BLaER1 treated with 17β-estradiol and CSF1 and Interleukin-3, amounts not matched to agents 10 nM and 100 nM (cell line): ENCODE results near the gene MKS1.

ENCODE experiments used
- H3K27ac ChIP-seq, 11 experiments: shearing (Covaris generic); formaldehyde crosslinking; 2 replicates each; pipeline ENCODE4 v1.8.1; 2022
- H3K27me3 ChIP-seq, 11 experiments: shearing (Covaris generic); formaldehyde crosslinking; 2 replicates each; pipeline ENCODE4 v1.8.1; 2022
- H3K36me3 ChIP-seq, 11 experiments: shearing (Covaris generic); formaldehyde crosslinking; 2 replicates each; pipeline ENCODE4 v1.8.1; 2022
- H3K4me1 ChIP-seq, 10 experiments: shearing (Covaris generic); formaldehyde crosslinking; 2 replicates each; pipeline ENCODE4 v1.8.1; 2022
- H3K4me2 ChIP-seq, 11 experiments: shearing (Covaris generic); formaldehyde crosslinking; 2 replicates each; pipeline ENCODE4 v1.8.1; 2022
- H3K4me3 ChIP-seq, 10 experiments: shearing (Covaris generic); formaldehyde crosslinking; 2 replicates each; pipeline ENCODE4 v1.8.1; 2022
- H3K9ac ChIP-seq, 11 experiments: shearing (Covaris generic); formaldehyde crosslinking; 2 replicates each; pipeline ENCODE4 v1.8.1; 2022
- H3K9me3 ChIP-seq, 11 experiments: shearing (Covaris generic); formaldehyde crosslinking; replicated peaks in 1 of 11; 2 replicates each; pipeline ENCODE4 v1.8.1; 2022
- H4K20me1 ChIP-seq, 11 experiments: shearing (Covaris generic); formaldehyde crosslinking; 2 replicates each; pipeline ENCODE4 v1.8.1; 2022
- Cebpa-rat ChIP-seq, 11 experiments: shearing (Covaris generic); IDR thresholded peaks; 2 replicates each; pipeline ENCODE4 v1.8.1; 2022

The MKS1 gene

DNA sequence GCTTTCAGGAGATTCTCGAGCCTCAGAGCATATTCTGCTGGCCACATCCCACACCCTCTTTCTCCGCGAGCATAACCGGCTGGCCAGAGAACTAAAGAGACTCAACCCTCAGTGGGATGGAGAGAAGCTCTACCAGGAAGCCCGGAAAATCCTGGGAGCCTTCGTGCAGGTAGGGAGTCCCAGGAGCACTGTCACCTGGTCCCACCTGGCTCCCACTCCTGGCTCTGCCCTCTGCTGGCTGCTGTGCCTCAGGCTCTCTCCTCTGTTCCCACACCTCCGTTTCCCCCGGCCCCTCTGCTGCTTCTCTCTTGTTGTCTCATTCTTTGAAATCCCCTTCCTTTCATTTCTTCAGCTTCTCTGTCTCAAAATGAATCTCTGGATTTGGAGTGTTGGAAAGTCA lies 35.7 kb upstream of the MKS1 start:
- Histone ChIP-seq H3K9ac (no peak overlapping the region), H3K9me3 (no peaks in the 10 kb centered on the region), H3K27me3 (0 out of 22 replicates have a peak, but pooled peaks cover 0 to 4% (median 0%) of the 10 kb centered on the region in 11 experiments), H4K20me1 (no peaks in the 10 kb centered on the region), H3K4me2 (no peak overlapping the region), H3K27ac (no peak overlapping the region), H3K36me3 (no peaks in the 10 kb centered on the region), H3K4me1 (peaks cover 0 to 3% (median 0%) of the 10 kb centered on the region in 10 experiments; a peak in 3 of 20 replicates), H3K4me3 (no peak overlapping the region)
- TF ChIP-seq Cebpa-rat (IDR thresholded peaks at IDR 0.05), result no peak

- Histone ChIP-seq H3K4me1 (peaks cover 8 to 16% (median 10%) of the 10 kb centered on the region in 10 experiments), H3K4me3 (no peak overlapping the region), H3K27me3 (peaks cover 9 to 19% (median 15%) of the 10 kb centered on the region in 11 experiments; a peak in 20 of 22 replicates), H3K9ac (no peak overlapping the region), H3K4me2 (no peak overlapping the region), H3K27ac (no peak overlapping the region), H4K20me1 (no peaks in the 10 kb centered on the region), H3K36me3 (no peaks in the 10 kb centered on the region), H3K9me3 (no peaks in the 10 kb centered on the region)
- no peak for TF ChIP-seq Cebpa-rat (IDR thresholded peaks at IDR 0.05)
Measured at GRCh38 chr17:58253082-58253481, 34.0 kb upstream of the MKS1 start.

- Histone ChIP-seq H3K4me2 (no peak overlapping the region), H4K20me1 (no peaks in the 10 kb centered on the region), H3K4me3 (no peak overlapping the region), H3K9ac (no peak overlapping the region), H3K27me3 (peaks cover 9 to 21% (median 16%) of the 10 kb centered on the region in 11 experiments; a peak in 20 of 22 replicates), H3K36me3 (no peaks in the 10 kb centered on the region), H3K4me1 (peaks cover 15 to 24% (median 18%) of the 10 kb centered on the region in 10 experiments), H3K9me3 (no peaks in the 10 kb centered on the region), H3K27ac (no peak overlapping the region)
- TF ChIP-seq Cebpa-rat (IDR thresholded peaks at IDR 0.05), result no peak
Measured at GRCh38 chr17:58252141-58252540, 33.1 kb upstream of the MKS1 start.

DNA sequence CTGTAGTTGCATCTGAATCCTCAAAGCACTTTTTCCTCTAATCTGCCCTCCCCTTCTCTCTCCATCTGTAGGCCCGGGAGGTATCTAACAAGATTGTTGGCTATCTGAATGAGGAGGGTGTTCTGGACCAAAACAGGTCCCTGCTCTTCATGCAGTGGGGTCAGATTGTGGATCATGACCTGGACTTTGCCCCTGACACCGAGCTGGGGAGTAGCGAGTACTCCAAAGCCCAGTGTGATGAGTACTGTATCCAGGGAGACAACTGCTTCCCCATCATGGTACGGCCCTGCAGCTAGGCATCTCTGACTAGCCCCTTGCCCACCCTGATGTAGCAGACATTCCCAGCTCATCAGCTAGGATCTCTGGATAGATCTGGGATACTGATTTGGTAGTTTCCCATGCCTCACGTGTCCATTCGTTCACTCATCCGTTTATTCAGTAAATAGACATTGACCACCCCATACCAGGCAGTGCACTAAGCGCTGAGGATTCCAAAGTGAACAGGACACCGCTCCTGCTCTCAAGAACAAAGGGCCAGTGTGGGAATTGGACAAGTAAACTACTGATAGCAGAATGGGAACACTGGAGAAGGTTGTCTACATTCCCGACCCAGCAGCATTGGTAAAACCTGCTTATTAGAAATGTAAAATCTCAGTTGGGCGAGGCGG lies 31.4 kb upstream of the MKS1 start:
- 0 out of 22 replicates have a peak overlapping the region, but pooled peaks of 1 of the 11 experiments have one; percentile 68 for H3K27ac ChIP-seq
- no peaks in the 10 kb centered on the region for H4K20me1 ChIP-seq
- H3K4me1 ChIP-seq, result peaks cover 15 to 24% (median 18%) of the 10 kb centered on the region in 10 experiments
- H3K4me3 ChIP-seq, result no peak overlapping the region
- peaks cover 9 to 21% (median 16%) of the 10 kb centered on the region in 11 experiments; a peak in 20 of 22 replicates for H3K27me3 ChIP-seq
- H3K9me3 ChIP-seq, result no peaks in the 10 kb centered on the region
- no peak overlapping the region for H3K9ac ChIP-seq
- no peak for TF ChIP-seq Cebpa-rat (IDR thresholded peaks at IDR 0.05)
- H3K36me3 ChIP-seq, result no peaks in the 10 kb centered on the region
- H3K4me2 ChIP-seq, result no peak overlapping the region

GRCh38 chr17:58249270-58250133 lies 30.4 kb upstream of the MKS1 start:
- Histone ChIP-seq H3K27me3 (peaks cover 9 to 21% (median 16%) of the 10 kb centered on the region in 11 experiments; a peak in 20 of 22 replicates), H3K9me3 (no peaks in the 10 kb centered on the region), H3K9ac (peak overlapping the region; percentile 20 to 81 (median 72); a peak in 20 of 22 replicates), H4K20me1 (no peaks in the 10 kb centered on the region), H3K4me3 (peak overlapping the region; percentile 49 to 66 (median 58)), H3K36me3 (no peaks in the 10 kb centered on the region), H3K27ac (peak overlapping the region in 9 of 11 experiments; percentile 22 to 68 (median 60); a peak in 15 of 22 replicates), H3K4me1 (peaks cover 15 to 24% (median 18%) of the 10 kb centered on the region in 10 experiments), H3K4me2 (peak overlapping the region; percentile 85 to 98 (median 92))
- TF ChIP-seq Cebpa-rat (IDR thresholded peaks at IDR 0.05), result no peak

- TF ChIP-seq Cebpa-rat (IDR thresholded peaks at IDR 0.05), result no peak
- Histone ChIP-seq H4K20me1 (no peaks in the 10 kb centered on the region), H3K36me3 (no peaks in the 10 kb centered on the region), H3K4me1 (peaks cover 15 to 24% (median 18%) of the 10 kb centered on the region in 10 experiments), H3K9ac (peak overlapping the region in 9 of 11 experiments; percentile 62 to 81 (median 72); a peak in 12 of 22 replicates), H3K27ac (peak overlapping the region in 4 of 11 experiments; percentile 58 to 68 (median 62); a peak in 4 of 22 replicates), H3K9me3 (no peaks in the 10 kb centered on the region), H3K4me2 (peak overlapping the region; percentile 85 to 98 (median 92)), H3K4me3 (peak overlapping the region; percentile 49 to 66 (median 58); a peak in 19 of 20 replicates), H3K27me3 (peaks cover 9 to 21% (median 16%) of the 10 kb centered on the region in 11 experiments; a peak in 20 of 22 replicates)
Measured at GRCh38 chr17:58248955-58249269, 29.9 kb upstream of the MKS1 start.

DNA sequence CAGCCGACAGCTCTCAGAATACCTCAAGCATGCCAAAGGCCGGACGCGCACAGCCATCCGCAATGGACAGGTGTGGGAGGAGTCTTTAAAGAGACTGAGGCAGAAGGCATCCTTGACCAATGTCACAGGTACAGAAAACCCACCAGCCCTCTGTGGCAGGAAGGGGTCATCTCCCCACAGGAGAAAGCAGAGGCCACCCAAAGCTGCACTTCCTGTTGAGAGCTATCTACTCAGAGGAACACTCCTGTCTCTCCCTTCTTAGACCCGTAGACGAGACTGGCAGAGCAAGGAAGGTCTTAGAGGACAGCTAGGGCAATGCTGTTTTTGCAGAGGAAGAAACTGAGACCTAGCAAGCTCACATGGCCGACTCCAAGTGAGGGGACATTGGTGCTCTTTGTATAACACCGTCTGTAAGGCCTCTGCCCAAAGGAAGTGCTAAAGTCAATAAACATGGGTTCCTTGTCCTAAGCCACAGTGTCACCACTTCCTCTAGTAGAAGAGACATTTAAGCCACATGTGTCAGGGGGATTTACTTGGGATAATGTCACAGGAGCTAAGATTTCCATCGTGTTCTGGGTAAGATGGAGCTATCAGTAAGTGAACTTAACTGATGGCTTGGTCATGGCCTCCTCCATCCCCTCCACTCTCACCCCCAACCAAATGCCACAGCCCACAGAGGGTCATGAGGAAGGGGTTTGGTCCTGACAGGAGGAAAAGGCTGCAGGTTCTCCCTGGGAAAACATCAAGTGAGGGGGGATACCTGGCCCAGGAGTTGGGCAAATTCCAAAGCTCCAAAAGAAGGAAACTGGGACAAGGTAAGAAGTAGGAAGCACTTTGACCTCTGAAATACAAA lies 28.7 kb upstream of the MKS1 start:
- no peaks in the 10 kb centered on the region for H4K20me1 ChIP-seq
- TF ChIP-seq Cebpa-rat (IDR thresholded peaks at IDR 0.05), result no peak
- H3K27me3 ChIP-seq, result peaks cover 9 to 21% (median 16%) of the 10 kb centered on the region in 11 experiments; a peak in 20 of 22 replicates
- H3K4me3 ChIP-seq, result no peak overlapping the region
- no peaks in the 10 kb centered on the region for H3K36me3 ChIP-seq
- peak overlapping the region in 2 of 11 experiments; percentile 30 to 37; a peak in 2 of 22 replicates for H3K27ac ChIP-seq
- H3K9me3 ChIP-seq, result no peaks in the 10 kb centered on the region
- peaks cover 16 to 28% (median 21%) of the 10 kb centered on the region in 10 experiments for H3K4me1 ChIP-seq
- no peak overlapping the region for H3K9ac ChIP-seq
- H3K4me2 ChIP-seq, result peak overlapping the region; percentile 6 to 74 (median 48); a peak in 20 of 22 replicates

DNA sequence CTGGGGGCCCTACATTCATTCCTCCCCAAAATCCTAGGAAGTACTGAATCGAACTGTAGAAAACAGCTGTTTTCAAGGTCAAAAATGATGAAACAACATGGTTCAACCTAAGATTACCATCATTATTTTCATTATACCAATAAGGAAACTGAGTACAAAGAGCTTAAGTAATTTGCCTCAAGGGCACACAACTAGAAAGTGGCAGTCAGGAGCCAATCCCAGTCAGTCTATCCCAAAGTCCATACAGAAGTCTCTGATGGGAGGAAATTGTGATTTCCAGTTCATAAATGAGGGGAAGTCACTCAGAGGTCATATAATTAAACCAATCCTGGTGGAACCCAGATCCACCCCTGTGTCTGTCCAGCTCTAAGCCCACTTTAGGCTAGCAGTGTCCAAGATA lies 27.7 kb upstream of the MKS1 start:
- peaks cover 9 to 21% (median 16%) of the 10 kb centered on the region in 11 experiments; a peak in 20 of 22 replicates for H3K27me3 ChIP-seq

More for the DNA sequence above, 27.7 kb upstream of the MKS1 start:
- no peaks in the 10 kb centered on the region for H4K20me1 ChIP-seq
- no peak overlapping the region for H3K27ac ChIP-seq
- no peak overlapping the region for H3K9ac ChIP-seq
- H3K9me3 ChIP-seq, result no peaks in the 10 kb centered on the region
- no peaks in the 10 kb centered on the region for H3K36me3 ChIP-seq
- H3K4me3 ChIP-seq, result no peak overlapping the region
- no peak for TF ChIP-seq Cebpa-rat (IDR thresholded peaks at IDR 0.05)
- H3K4me2 ChIP-seq, result no peak overlapping the region
- peaks cover 16 to 38% (median 30%) of the 10 kb centered on the region in 10 experiments for H3K4me1 ChIP-seq
